GM12878 (cell line): Measurements from ENCODE around the gene ANXA2R. TPM values are rescaled to one million over a fixed set of nuclear protein-coding genes. Genes with fewer than 3 reads are reported as not detected.

Source experiments
- CBX3 ChIP-seq: fragments of 200-600 bp; sonication (generic); IDR thresholded peaks from 2 replicates; pipeline ENCODE4 v1.6.1; 2016; ENCODE audit warnings: low read depth, borderline replicate concordance
- CBX5 ChIP-seq: sonication (generic); IDR thresholded peaks from 2 replicates; pipeline ENCODE4 v1.6.1; 2016; ENCODE audit warnings: low read depth, moderate library complexity, mild to moderate bottlenecking, inconsistent platforms
- CREB1 ChIP-seq: IDR thresholded peaks from 2 replicates; pipeline ENCODE4 v1.6.1; 2012; ENCODE audit warnings: low read depth, mild to moderate bottlenecking, inconsistent platforms
- EP300 ChIP-seq, 2 experiments: fragments of 150-350 bp in 1 of 2; IDR thresholded peaks; 2 replicates each; pipeline ENCODE4 v1.6.1; 2011 to 2012; ENCODE audit warnings: low read depth in 2 of 2, low read length in 2 of 2, borderline replicate concordance in 1 of 2, improper control_type of control experiment in 1 of 2, inconsistent platforms in 1 of 2; ENCODE audit not compliant: control insufficient read depth in 1 of 2
- GABPA ChIP-seq: IDR thresholded peaks from 2 replicates; pipeline ENCODE4 v1.6.1; 2014; ENCODE audit warnings: antibody characterized with exemption, low read depth, mild to moderate bottlenecking, inconsistent platforms
- GATAD2B ChIP-seq: fragments of 450-650 bp; conservative IDR thresholded peaks from 2 replicates; pipeline ENCODE4 v1.6.1; 2017; ENCODE audit warnings: low read depth, mild to moderate bottlenecking, moderate library complexity
- MAX ChIP-seq: IDR thresholded peaks from 2 replicates; pipeline ENCODE4 v1.6.1; 2012; ENCODE audit warnings: low read depth, low read length, improper control_type of control experiment
- MEF2A ChIP-seq: IDR thresholded peaks from 2 replicates; pipeline ENCODE4 v1.6.1; 2011; ENCODE audit warnings: low read depth, mild to moderate bottlenecking, low read length, moderate library complexity; ENCODE audit not compliant: insufficient read depth
- MTA2 ChIP-seq: fragments of 450-650 bp; IDR thresholded peaks from 2 replicates; pipeline ENCODE4 v1.6.1; 2016; ENCODE audit warnings: low read depth, mild to moderate bottlenecking, moderate library complexity
- MXI1 ChIP-seq: fragments of 150-350 bp; IDR thresholded peaks from 2 replicates; pipeline ENCODE4 v1.6.1; 2011; ENCODE audit warnings: low read depth, mild to moderate bottlenecking, inconsistent platforms, low read length, improper control_type of control experiment
- MYB ChIP-seq: fragments of 150-350 bp; IDR thresholded peaks from 2 replicates; pipeline ENCODE4 v1.6.1; 2014; ENCODE audit warnings: mild to moderate bottlenecking, low read depth, low read length, borderline replicate concordance
- MYC ChIP-seq: IDR thresholded peaks from 2 replicates; pipeline ENCODE4 v1.6.1; 2011; ENCODE audit warnings: mild to moderate bottlenecking, low read length, moderate library complexity, inconsistent platforms; ENCODE audit not compliant: insufficient read depth, insufficient replicate concordance, insufficient read length, severe bottlenecking
- NBN ChIP-seq: fragments of 450-650 bp; IDR thresholded peaks from 2 replicates; pipeline ENCODE4 v1.6.1; 2016
- PML ChIP-seq: IDR thresholded peaks from 2 replicates; pipeline ENCODE4 v1.6.1; 2012; ENCODE audit warnings: low read length, inconsistent platforms
- RBBP5 ChIP-seq: fragments of 200-600 bp; sonication (generic); conservative IDR thresholded peaks from 2 replicates; pipeline ENCODE4 v1.6.1; 2016
- TCF3 ChIP-seq: IDR thresholded peaks from 2 replicates; pipeline ENCODE4 v1.6.1; 2012; ENCODE audit warnings: low read depth, mild to moderate bottlenecking, low read length, borderline replicate concordance; ENCODE audit not compliant: insufficient read depth
- YBX1 ChIP-seq: fragments of 450-650 bp; IDR thresholded peaks from 2 replicates; pipeline ENCODE4 v1.6.1; 2016; ENCODE audit warnings: antibody characterized with exemption
- polyA plus RNA-seq, 11 experiments: library from polyadenylated mRNA; depleted of rRNA in 4 of 11; unstranded in 6 of 11; stranded (reverse) in 5 of 11; fragments of >200 nt; fragmentation: Nextera tagmentation in 4 of 11; fragmentation: Illumina TruSeq in 1 of 11; extraction: Ambion mirVana in 4 of 11; extraction: Trizol in 1 of 11; gene quantifications; 1 replicate in 1 of 11; 2 replicates in 10 of 11; pipeline versions ENCODE4 v1.2.1 to v1.2.3, GENCODE V29; 2011 to 2016; ENCODE audit warnings: inconsistent platforms in 2 of 11, missing spikeins in 2 of 11, low read depth in 1 of 11
- total RNA-seq, 4 experiments: library from RNA; depleted of rRNA in 3 of 4; stranded (reverse); fragments of >200 nt in 3 of 4; fragmentation: Illumina TruSeq in 1 of 4; extraction: Trizol in 1 of 4; gene quantifications; 2 replicates each; pipeline versions ENCODE4 v1.2.1 to v1.2.3, GENCODE V29; 2013 to 2021
- TF ChIP-seq, protein P1 (sequence below): IDR thresholded peaks from 2 replicates; pipeline ENCODE4 v1.6.1; 2011; ENCODE audit warnings: borderline replicate concordance, low read depth, mild to moderate bottlenecking, moderate library complexity, mixed read lengths, low read length; ENCODE audit not compliant: insufficient read depth; ENCODE audit errors: extremely low read length
- TF ChIP-seq, protein P2 (sequence below): IDR thresholded peaks from 2 replicates; pipeline ENCODE4 v1.6.1; 2012; ENCODE audit warnings: low read length, inconsistent platforms
- TF ChIP-seq, protein P3 (sequence below): fragments of 450-650 bp; IDR thresholded peaks from 2 replicates; pipeline ENCODE4 v1.6.1; 2016; ENCODE audit warnings: mild to moderate bottlenecking, moderate library complexity, borderline replicate concordance
- TF ChIP-seq, protein P4 (sequence below): IDR thresholded peaks from 2 replicates; pipeline ENCODE4 v1.6.1; 2011; ENCODE audit warnings: borderline replicate concordance, low read depth, mild to moderate bottlenecking, moderate library complexity, low read length; ENCODE audit not compliant: insufficient read depth, poor library complexity, severe bottlenecking

Gene ANXA2R
- total and polyA plus RNA-seq, 10 of the 15 experiments (the other 5 are each of a cell fraction or from before 2014, with no cell fraction given), result 2.3 to 7.8 (median 4.4) TPM

GRCh38 chr5:43042626-43043399 lies 2.7 kb upstream of the ANXA2R start (continued):
- peak; percentile 54; the same call in 1 of the 2 replicates for TF ChIP-seq TCF3
- TF ChIP-seq CBX5, result peak; percentile 16
- 0 out of 2 replicates have a peak, but pooled peaks have one; percentile 1 for TF ChIP-seq MEF2A
- TF ChIP-seq MAX, result peak; percentile 63; the same call in 1 of the 2 replicates
- TF ChIP-seq NBN, result peak; percentile 77
- TF ChIP-seq, protein P1, sequence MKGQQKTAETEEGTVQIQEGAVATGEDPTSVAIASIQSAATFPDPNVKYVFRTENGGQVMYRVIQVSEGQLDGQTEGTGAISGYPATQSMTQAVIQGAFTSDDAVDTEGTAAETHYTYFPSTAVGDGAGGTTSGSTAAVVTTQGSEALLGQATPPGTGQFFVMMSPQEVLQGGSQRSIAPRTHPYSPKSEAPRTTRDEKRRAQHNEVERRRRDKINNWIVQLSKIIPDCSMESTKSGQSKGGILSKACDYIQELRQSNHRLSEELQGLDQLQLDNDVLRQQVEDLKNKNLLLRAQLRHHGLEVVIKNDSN, result peak; percentile 1
- TF ChIP-seq, protein P2, sequence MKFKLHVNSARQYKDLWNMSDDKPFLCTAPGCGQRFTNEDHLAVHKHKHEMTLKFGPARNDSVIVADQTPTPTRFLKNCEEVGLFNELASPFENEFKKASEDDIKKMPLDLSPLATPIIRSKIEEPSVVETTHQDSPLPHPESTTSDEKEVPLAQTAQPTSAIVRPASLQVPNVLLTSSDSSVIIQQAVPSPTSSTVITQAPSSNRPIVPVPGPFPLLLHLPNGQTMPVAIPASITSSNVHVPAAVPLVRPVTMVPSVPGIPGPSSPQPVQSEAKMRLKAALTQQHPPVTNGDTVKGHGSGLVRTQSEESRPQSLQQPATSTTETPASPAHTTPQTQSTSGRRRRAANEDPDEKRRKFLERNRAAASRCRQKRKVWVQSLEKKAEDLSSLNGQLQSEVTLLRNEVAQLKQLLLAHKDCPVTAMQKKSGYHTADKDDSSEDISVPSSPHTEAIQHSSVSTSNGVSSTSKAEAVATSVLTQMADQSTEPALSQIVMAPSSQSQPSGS, result 0 out of 2 replicates have a peak, but pooled peaks have one; percentile 26
- no peak for TF ChIP-seq YBX1
- no peak for TF ChIP-seq RBBP5
- TF ChIP-seq MYB, result no peak
- TF ChIP-seq CBX3, result no peak
- no peak for TF ChIP-seq EP300 (IDR thresholded peaks at IDR 0.05; ENCODE audit: borderline replicate concordance in 1 of 2, control insufficient read depth in 1 of 2, low read depth in 2 of 2, low read length in 2 of 2)
- peak; percentile 37; the same call in 1 of the 2 replicates for TF ChIP-seq MTA2
- TF ChIP-seq, protein P3, sequence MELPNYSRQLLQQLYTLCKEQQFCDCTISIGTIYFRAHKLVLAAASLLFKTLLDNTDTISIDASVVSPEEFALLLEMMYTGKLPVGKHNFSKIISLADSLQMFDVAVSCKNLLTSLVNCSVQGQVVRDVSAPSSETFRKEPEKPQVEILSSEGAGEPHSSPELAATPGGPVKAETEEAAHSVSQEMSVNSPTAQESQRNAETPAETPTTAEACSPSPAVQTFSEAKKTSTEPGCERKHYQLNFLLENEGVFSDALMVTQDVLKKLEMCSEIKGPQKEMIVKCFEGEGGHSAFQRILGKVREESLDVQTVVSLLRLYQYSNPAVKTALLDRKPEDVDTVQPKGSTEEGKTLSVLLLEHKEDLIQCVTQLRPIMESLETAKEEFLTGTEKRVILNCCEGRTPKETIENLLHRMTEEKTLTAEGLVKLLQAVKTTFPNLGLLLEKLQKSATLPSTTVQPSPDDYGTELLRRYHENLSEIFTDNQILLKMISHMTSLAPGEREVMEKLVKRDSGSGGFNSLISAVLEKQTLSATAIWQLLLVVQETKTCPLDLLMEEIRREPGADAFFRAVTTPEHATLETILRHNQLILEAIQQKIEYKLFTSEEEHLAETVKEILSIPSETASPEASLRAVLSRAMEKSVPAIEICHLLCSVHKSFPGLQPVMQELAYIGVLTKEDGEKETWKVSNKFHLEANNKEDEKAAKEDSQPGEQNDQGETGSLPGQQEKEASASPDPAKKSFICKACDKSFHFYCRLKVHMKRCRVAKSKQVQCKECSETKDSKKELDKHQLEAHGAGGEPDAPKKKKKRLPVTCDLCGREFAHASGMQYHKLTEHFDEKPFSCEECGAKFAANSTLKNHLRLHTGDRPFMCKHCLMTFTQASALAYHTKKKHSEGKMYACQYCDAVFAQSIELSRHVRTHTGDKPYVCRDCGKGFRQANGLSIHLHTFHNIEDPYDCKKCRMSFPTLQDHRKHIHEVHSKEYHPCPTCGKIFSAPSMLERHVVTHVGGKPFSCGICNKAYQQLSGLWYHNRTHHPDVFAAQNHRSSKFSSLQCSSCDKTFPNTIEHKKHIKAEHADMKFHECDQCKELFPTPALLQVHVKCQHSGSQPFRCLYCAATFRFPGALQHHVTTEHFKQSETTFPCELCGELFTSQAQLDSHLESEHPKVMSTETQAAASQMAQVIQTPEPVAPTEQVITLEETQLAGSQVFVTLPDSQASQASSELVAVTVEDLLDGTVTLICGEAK, result no peak
- no peak for TF ChIP-seq PML
- TF ChIP-seq CREB1, result peak; percentile 55; the same call in 1 of the 2 replicates
- TF ChIP-seq MXI1, result peak; percentile 72
- TF ChIP-seq GABPA, result no peak
- peak; percentile 47 for TF ChIP-seq MYC
- TF ChIP-seq, protein P4, sequence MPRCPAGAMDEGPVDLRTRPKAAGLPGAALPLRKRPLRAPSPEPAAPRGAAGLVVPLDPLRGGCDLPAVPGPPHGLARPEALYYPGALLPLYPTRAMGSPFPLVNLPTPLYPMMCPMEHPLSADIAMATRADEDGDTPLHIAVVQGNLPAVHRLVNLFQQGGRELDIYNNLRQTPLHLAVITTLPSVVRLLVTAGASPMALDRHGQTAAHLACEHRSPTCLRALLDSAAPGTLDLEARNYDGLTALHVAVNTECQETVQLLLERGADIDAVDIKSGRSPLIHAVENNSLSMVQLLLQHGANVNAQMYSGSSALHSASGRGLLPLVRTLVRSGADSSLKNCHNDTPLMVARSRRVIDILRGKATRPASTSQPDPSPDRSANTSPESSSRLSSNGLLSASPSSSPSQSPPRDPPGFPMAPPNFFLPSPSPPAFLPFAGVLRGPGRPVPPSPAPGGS, result peak; percentile 60
- TF ChIP-seq GATAD2B, result peak; percentile 77; the same call in 1 of the 2 replicates
